Activated CD4-positive, alpha-beta T cell treated with anti-CD3 and anti-CD28 coated beads, Interleukin-10, Interleukin-2, amounts not matched to agents 100 ng/mL and 50 ng/mL, durations not matched to agents 16 hours and 8 hours (primary cell): ENCODE results near the gene LMCD1.

Experiments used
- DNase-seq: peaks from one replicate; pipeline ENCODE4 v3.0.0-alpha.2; 2020

LMCD1 gene

DNA sequence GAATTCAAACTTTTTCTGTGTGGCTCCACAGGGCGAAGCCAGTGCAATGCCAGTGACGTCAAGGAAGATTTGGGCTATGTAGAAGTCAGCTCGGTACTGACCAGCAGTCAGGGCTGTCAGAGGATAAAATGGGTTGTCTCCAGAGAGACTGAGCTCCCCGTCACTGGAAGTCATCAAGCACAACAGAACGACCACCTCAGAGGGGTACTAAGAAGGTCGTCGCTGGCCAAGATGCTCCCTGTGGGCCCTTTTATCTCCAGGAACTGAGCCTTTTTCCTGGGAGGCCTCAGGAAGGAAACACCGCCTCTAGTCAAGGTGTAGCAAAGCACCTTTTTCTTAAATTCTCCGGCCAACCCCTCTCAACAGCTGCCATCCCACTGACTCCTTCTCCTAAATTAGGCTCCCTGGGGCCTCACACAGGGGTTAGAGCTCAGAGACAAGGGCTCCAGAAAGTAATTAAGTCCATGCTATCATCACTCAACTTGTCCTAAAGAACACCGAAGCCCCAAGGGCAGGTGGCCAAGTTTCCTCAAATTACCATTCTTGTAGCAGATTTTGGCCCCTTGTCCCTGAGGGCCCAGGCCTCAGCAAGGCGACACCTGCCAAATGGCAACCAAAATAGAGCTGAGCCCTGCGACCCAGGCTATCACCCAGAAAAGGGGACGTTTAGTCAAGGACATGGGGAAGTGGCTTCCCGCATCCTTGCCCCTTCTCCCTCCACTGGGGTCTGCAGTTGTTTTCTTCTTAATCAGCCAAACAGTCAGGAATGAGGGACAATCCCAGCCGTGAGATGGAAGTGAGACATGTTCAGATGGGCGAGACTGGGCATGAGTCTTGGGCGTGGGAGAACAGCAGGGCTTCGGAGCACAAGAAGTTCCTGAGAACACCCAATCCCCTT lies 94.9 kb downstream of the LMCD1 start:
- no peak for DNase-seq

DNA sequence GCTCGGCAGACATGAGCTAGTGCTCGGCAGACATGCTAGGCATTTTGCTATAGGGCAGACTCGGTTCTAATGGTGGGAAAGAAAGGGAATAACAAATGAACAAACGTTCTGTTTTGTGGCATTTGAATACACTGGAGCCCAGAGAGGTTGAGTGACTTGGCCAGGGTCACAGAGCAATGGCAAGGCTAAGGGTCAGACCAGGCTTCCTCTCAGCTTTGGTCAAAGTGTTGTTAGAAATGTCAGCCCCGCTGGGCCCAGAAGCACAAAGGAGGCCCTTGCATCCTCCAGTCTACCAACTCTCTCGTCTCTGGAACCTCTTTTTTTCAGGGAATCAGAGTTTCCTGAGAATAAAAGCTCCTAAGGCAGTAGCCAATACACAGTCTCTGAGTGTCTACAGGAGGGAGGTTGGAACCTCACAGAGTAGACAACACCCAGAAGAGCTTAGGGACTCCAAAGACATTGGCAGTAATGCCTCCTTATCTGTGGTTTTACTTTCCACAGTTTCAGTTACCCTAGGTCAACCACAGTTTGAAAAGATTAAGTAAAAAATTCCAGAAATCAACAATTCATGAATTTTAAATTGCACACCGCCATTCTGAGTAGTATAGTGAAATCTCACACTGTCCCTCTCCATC lies 95.7 kb downstream of the LMCD1 start:
- DNase-seq: no peak

DNA sequence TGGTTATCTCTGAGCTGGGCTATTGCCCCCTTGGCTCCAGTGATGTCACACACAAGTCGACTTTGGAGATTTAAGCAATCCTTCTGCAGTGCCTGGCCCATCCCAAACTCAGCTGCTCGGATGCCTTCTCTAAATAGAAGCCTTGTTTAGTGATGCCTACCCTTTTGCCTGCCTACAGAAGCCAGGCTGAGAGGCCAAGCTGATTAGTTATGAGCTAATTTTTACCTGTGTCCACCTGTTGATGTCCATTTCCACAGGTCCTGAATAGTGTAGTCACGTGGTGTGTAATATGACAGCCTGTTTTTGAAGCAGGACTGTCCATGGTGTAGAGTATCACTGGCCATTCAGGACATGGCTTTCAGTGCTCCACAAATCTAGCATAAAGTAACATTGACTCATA lies 97.5 kb downstream of the LMCD1 start:
- DNase-seq: no peak

DNA sequence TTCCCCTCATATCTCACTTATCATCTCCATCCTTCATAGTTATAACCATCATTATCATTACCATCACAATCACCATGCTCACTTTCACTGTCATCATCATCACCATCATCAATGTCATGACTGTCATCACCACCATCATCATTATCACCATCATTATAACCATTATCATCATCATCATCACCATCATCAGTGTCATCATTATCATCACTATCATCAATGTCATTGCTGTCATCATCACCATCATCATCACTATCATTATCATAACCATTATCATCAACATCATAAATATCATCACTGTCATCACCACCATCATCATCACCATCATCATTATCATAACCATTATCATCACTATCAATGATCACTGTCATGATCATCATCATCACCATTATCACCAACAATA lies 98.8 kb downstream of the LMCD1 start:
- no peak for DNase-seq

DNA sequence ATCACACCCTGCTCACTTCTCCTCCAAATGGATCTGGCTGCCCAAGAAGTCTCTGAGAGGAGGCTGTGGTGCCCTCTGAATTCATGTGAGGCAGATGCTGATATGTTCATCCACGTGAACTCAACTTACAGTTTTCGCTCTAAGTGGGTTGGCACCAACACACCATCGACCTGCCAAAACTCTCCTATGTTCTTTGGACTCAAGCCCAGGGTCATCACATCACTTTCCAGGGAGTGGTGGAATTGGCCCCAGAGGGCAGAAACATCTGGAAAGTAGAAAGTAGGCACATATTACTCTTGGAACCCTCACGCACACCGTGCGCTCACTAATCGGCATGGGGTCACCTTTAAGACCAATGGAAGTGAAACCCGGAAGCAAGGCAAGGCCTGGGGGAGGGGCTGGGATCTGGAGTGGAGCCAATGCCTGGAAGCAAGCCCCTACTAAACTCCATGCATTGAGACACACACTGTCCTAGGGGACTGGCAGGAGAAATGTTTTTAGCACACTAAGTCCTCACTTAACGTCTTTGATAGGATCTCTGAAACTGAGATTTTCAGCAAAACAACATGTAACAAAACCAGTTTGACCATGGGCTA lies 101.6 kb downstream of the LMCD1 start:
- DNase-seq: no peak

DNA sequence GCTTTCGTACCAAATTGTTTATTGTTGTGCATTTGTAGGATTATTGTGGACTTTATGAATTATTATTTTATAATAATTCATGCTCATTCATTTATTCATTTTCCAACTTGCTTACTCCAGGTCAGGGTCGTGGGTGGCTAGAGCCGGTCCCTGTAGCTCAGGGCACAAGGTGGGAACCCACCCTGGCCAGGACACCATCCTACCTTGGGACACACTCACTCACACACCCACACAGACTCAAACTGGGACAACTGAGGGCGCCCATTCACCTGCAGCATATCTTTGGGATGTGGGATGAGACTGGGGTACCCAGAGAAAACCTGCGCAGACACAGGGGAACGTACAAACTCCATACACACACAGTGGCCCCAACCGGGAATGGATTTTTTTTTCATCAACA lies 102.4 kb downstream of the LMCD1 start:
- no peak for DNase-seq

DNA sequence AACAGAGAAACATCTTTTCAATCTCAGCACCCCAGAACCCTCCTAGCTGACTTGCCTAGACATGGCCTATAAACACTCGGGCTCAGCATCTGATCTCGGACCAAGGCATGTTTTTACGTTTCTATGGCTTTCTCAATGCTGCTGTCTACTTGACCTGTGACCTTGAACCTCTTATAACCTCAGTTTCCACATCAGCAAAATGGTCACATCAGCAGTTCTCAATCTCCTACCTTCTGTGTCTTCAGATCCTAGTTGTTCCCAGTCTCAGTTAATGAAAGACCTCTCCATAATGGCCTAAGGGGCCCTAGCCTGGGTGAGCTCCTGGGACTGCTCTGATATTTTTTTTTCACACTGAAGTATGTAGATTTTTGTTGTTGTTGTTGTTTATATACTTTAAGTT lies 103.4 kb downstream of the LMCD1 start:
- no peak for DNase-seq

DNA sequence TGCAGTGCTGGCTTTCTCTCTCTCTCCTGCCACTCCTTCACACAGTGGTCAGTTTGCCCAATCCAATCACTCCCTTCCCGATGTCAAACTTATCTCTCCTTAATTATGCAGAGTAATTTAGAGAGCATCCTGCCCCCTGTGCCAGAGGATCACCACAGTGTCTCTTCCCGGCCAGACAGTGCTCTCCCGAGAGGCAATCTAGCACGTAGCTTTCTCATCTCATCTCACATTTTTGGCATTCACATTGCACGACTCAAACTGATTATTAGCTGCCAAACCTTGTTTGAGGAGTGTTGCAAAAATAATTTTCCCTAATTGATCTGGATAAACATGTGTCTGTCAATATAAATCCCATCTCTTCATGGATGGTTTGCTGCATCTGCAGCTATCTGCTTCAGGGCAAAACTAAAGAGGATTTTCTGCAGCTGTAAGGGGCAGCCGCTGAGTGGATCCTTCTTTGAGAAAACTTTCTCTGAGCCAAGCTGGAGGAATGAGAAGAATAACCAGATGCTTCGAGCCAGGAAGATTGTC lies 105.1 kb downstream of the LMCD1 start:
- DNase-seq: no peak

DNA sequence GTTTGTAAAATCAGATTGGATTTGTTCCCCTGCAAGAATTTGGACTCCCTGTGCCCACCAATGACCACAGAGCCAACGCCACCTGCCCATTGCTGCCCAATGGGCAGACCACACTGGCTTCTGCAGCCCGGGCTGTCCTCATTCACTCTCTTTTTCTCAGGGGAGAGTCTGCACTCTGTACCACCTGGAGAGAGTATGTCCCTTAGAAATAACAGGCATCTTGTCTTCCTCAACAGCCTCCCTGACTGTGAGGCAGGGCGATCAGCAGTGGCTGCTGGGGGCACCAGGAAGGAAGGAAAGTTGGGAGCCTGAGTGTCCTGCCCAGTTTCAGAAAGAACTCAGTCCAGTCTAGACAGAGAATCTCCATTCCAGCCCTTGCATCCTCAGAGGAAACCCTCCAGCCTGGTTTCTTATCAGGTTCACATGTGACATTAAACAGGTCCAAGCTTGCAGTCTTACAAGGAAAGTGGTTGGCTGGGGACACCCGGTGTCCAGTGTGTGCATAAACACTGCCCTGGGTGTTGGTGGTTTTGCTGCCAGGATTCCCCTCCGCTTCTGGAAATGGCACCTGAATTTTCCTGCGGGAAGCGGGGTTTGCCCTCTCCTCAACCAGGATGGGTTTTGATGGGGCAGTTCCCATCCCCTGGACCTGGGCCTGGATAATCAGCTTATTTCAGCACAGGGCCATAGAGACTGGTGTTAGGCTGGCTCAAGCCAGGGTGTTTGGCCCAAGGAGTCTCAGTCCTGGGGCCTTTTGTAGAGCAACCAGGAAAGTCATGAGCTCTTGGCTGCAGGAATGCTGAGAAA lies 105.8 kb downstream of the LMCD1 start:
- no peak for DNase-seq

DNA sequence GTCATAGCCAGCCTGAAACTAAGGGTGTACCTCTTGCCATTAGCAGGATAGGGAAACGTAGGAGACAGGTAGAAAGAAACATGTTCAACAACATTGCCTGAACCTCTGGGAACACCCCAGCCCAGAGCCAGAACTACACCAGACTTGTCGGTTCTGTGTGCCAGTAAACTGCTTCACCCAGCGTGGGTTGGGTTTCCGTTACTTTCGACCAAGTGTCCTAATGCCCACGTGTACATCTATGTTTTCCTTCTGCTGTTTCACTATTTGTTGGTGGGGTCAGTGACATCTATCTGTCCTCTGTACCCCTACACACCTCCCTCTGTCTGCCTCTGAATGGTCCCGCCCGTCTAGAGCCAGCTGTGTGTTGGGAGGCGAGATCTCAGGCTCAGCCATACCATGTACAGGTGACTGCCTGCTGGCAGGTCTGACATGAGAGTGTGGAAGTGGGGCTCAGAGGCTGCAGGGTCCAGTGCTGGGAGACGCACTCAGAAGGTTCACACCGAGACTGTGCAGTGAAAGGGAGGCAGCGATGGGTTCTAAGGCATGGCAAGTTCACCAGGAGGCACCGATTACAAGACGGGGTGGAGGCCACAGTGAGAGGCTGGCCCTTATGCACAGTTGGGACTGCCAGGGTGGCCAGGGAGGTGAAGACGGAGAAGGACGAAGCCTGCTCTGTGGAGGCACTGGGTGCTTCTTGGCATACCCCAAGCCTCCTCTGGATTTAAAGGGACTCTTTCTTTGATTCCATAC lies 106.6 kb downstream of the LMCD1 start:
- DNase-seq: no peak

DNA sequence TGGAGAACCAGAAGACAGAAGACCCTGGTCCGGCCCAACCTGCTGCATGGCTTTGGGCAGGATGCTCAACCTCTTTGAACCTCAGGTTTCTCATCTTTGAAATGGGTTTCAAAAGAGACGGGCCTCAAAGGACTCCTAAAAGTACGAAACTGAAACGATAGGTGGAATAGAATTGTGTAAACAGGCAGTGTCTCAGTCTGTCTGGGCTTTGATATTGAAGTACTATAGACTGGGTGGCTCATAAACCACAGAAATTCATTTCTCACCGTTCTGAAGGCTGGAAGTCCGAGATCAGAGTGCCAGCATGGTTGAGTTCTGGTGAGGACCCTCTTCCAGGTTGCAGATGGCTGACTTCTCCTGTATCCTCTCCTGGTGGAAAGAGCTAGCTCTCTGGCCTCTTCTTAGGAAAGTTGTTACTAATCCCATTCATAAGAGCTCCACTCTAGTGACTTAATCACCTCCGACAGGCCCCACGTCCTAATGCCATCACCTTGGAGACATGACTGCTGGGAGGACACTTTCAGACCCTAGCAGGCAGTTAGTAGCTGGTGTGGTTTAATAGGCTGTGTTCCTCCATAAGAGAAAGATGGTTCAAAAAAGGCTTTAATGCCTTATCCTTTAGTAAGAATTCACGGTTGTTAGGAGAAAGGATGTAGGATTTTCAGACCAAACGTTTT lies 107.3 kb downstream of the LMCD1 start:
- no peak for DNase-seq

DNA sequence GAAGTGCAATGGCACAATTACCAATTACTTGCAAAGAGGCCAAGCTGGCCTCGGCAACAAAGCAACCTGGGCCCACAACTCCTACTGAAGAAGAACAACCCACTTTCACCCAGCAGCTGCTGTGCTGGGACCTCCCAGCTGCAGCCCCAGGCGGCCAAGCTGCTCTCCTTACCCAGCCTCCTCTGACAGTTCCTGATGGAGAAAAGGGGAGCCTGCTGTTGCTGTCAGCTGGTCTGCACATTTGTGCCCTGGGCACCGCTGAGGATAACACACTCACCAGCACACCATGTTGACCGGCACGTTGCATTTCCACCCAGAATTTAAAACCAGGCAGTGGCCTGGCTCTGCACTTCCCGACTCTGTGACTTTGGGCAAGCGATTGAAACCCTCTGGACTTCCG lies 109.3 kb downstream of the LMCD1 start:
- no peak for DNase-seq

DNA sequence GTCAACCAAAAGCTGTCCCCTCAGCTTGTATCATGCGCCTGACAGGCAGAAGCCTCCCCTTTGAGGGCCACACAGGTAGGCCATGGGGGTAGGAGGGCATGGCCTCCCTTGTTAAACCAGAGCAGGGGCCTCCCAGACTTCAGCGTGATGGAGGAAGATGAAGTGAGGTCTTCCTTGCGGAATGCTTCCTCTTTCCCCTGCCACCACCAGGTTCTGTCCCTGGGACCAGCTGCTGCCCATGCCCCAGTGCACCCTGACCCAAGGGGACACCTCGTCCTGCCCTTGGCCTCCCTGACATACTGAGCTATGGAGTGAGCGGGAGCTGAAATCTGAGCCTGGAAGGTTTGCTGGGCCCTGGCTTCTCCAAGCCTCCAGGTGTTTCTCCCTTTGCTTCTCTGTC lies 116.3 kb downstream of the LMCD1 start:
- no peak for DNase-seq

DNA sequence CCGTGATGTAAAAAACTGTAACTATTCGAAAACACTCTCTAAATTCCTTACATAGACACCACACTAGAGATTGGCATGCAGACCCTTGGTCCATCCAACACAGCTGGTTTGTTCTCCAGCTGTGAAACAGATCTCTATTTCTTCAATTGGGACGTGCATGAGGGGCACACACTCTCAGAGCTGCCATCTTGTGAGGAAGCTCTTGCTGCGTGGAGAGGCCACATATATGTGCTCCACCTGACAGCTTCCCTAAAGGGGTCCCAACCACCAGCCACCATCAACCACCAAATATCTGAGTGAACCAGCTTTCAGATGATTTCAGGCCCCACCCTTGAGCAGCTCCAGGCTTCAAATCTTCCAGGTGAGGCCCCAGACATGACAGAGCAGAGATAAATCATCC lies 117.3 kb downstream of the LMCD1 start:
- DNase-seq: no peak

DNA sequence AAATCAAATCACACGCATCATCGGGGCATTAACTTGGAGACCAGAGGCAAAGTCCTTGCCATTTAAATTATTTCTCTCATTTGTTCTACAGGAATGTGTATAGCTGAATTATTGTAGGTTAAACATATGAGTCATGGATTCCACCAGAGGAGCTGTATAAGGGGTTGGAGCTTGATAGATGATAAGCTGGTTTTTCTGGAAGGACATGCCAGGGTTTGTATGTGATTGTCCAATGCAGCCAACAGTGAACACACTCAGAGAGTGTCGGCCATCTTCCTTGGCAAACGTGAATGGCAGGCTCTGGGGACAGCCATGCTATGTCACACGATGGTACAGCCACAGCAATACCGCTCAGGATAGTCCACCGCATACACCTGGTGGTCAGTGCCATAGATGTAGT lies 117.9 kb downstream of the LMCD1 start:
- DNase-seq: no peak

DNA sequence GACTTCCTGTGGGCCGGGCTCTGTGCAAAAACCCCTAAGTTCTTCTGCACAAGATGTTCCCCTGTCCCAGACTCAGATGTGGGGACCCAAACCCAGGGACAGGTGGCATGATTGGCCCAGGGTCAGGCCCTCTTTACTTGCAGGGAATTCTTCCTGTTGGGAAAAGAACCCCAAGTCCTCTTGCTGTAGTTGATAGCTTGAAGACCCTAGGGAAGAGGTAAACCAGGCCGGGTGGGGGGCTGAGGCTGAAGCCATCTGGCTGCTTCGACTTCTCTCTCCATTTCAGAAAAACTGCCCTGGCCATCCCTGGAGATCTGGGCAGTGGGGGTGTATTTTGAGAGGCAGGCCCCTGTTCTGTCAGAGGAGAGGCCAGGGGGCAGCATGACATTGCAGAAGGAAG lies 119.5 kb downstream of the LMCD1 start:
- DNase-seq: no peak

DNA sequence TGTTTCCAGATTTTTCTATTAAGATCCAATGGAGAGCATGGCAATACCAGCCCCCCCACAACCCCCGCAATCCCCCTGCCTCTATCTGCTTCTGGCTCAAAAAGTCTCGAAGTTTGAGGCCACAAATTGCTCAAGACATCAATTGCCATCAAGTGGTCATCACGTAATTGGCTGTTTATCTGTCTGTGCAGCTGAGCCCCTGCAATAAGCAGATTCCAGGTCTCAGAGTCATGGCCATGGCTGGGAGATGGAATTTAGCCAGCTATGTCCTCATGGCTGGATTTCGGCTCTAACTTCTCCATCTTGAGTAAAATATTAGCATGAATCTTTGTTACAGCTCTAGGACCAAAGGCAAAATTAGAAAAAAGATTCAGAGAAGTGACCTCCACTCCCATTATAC lies 120.2 kb downstream of the LMCD1 start:
- no peak for DNase-seq

DNA sequence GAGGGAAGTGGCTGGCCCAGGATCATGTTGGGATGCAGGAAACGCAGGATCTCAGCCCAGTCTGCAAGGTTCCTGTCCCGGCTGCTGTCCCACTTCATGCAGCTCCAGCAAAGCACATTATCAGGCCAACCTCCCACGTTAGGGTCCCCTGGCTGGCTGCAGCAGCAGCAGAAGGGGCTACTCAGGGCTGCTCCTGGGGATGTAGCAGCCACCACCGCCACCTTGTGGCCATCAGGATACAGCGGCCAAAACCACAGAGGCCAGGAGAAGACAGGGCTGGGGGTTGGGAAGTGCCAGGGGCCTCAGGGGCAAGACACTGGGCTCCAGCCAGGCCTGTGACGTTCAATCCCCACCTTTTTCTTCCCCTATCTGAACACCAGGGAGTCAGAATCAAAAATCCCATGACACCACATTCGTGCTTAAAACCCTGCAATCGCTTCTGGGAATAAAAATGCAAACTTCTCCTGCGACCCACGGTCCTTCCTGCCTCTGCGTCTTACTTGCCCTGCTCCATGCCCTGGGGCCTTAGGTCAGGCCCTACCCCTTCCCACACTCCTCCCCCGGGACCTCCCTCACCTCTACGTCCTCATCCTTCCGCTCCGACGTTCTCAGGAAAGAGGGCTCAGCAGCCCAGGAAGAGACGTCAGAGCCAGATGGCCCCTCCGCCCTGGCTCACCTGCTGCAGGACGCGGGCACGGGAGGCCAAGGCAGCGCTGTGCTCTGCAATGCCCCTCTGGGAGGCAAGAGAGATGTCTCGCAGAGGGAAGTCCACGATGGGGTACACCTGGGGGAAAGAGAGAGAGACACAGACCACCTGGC lies 121.5 kb downstream of the LMCD1 start:
- DNase-seq: peak; percentile 57

DNA sequence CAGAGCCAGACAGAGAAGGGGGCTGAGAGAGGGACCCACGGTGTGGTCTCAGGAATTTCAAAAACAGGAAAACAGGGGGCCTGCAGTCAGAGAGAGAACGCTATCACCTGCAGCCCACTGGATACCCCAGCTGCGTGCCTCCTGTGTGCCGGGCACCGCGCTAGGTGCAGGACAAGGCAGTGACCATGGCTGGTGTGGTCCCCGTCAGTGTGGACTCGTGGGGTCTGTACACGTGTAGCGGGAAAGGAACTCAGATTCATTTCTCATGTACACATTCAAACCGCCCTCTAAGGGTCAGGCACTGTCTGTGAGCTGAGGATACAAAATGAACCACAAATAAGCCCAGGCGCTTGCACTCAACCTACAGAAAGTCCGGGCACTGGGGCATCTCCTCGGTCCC lies 122.1 kb downstream of the LMCD1 start:
- no peak for DNase-seq
